DMS153 treated with DMSO at 0.1 percent for 48 hours (cell line): ENCODE measurements around the gene PXYLP1.
"Not testable (repeated sequence)": the region's sequence is repeated elsewhere in the genome, so short reads cannot be mapped to it uniquely, and the experiment has no call there.

Experiments
- DNase-seq: peaks from one replicate; lab custom pipeline; 2025; ENCODE audit not compliant: unreplicated experiment; lab: John Stamatoyannopoulos, UW

Gene PXYLP1

GRCh38 chr3:141291559-141292355, 60.1 kb downstream of the PXYLP1 start:
- no peak for DNase-seq

GRCh38 chr3:141292356-141293058, 60.9 kb downstream of the PXYLP1 start:
- no peak for DNase-seq

- no peak for DNase-seq
These were observed 62.7 kb downstream of the PXYLP1 start for GRCh38 chr3:141294301-141294700.

- DNase-seq = no peak
These were observed 63.2 kb downstream of the PXYLP1 start for GRCh38 chr3:141294848-141295247.

- DNase-seq = not testable (repeated sequence)
These were observed 68.8 kb downstream of the PXYLP1 start for GRCh38 chr3:141300426-141300825.

- DNase-seq = no peak
These were observed 70.9 kb downstream of the PXYLP1 start for GRCh38 chr3:141302364-141303141.

GRCh38 chr3:141303481-141304223, 72.0 kb downstream of the PXYLP1 start:
- DNase-seq = peak; percentile 65

- DNase-seq = no peak
These were observed 73.8 kb downstream of the PXYLP1 start for GRCh38 chr3:141305436-141305835.

GRCh38 chr3:141306276-141306675, 74.7 kb downstream of the PXYLP1 start:
- no peak for DNase-seq

- no peak for DNase-seq
These were observed 75.3 kb downstream of the PXYLP1 start for GRCh38 chr3:141306922-141307321.

- no peak for DNase-seq
These were observed 75.9 kb downstream of the PXYLP1 start for GRCh38 chr3:141307351-141308059.

GRCh38 chr3:141308588-141309218, 77.1 kb downstream of the PXYLP1 start:
- peak; percentile 57 for DNase-seq

- DNase-seq = no peak
These were observed 79.5 kb downstream of the PXYLP1 start for GRCh38 chr3:141311170-141311495.

GRCh38 chr3:141311496-141312353, 80.1 kb downstream of the PXYLP1 start:
- DNase-seq = peak; percentile 98

- no peak for DNase-seq
These were observed 80.9 kb downstream of the PXYLP1 start for GRCh38 chr3:141312354-141313092.

GRCh38 chr3:141313093-141313683, 81.6 kb downstream of the PXYLP1 start:
- no peak for DNase-seq

GRCh38 chr3:141314415-141314814, 82.8 kb downstream of the PXYLP1 start:
- DNase-seq = not testable (repeated sequence)

- DNase-seq = no peak
These were observed 85.2 kb downstream of the PXYLP1 start for GRCh38 chr3:141316851-141317250.
